GM12801 (cell line): ENCODE data around the gene FOXN3.

Source experiments
- CTCF ChIP-seq: IDR thresholded peaks from one replicate; pipeline ENCODE4 v1.5.1; 2011; ENCODE audit warnings: control low read depth; ENCODE audit not compliant: insufficient read length; ENCODE audit errors: extremely low read depth

FOXN3 gene

GRCh38 chr14:89443042-89443629 lies 26.1 kb upstream of the FOXN3 start:
- TF ChIP-seq CTCF = no peak

- TF ChIP-seq CTCF = no peak
Observed at GRCh38 chr14:89442280-89442679, 25.2 kb upstream of the FOXN3 start.

GRCh38 chr14:89440986-89441909 lies 24.2 kb upstream of the FOXN3 start:
- TF ChIP-seq CTCF = no peak

GRCh38 chr14:89435892-89436656 lies 19.0 kb upstream of the FOXN3 start:
- TF ChIP-seq CTCF = no peak

GRCh38 chr14:89435492-89435891 lies 18.5 kb upstream of the FOXN3 start:
- no peak for TF ChIP-seq CTCF

- no peak for TF ChIP-seq CTCF
Observed at GRCh38 chr14:89432226-89432625, 15.2 kb upstream of the FOXN3 start.
